Esophagus squamous epithelium (tissue), 5 donors: ENCODE data around the gene RXRG. TPM values are rescaled to one million over a fixed set of nuclear protein-coding genes. Genes with fewer than 3 reads are reported as not detected.

Experiments used
- DNase-seq: peaks from one replicate; lab custom pipeline; 2025; lab: John Stamatoyannopoulos, UW
- H3K27ac ChIP-seq, 4 donors: fragments of 200-600 bp; sonication (generic); one replicate each; pipeline ENCODE4 v1.5.1; 2016 to 2019; ENCODE audit warnings: mild to moderate bottlenecking in 1 of 4
- H3K27me3 ChIP-seq, 4 donors: fragments of 200-600 bp; sonication (generic); 1 replicate in 3 of 4; 2 replicates in 1 of 4; pipeline versions ENCODE4 v1.5.1 to v1.6.0; 2017 to 2021; ENCODE audit warnings: antibody characterized with exemption in 1 of 4
- H3K36me3 ChIP-seq, 3 donors: fragments of 200-600 bp; sonication (generic); one replicate each; pipeline ENCODE4 v1.5.1; 2016 to 2019
- H3K4me1 ChIP-seq, 3 donors: fragments of 200-600 bp; sonication (generic); one replicate each; pipeline ENCODE4 v1.5.1; 2017 to 2019
- H3K4me3 ChIP-seq, 4 donors: fragments of 200-600 bp; sonication (generic); 1 replicate in 3 of 4; 2 replicates in 1 of 4; pipeline ENCODE4 v1.5.1; 2016 to 2019; ENCODE audit warnings: mild to moderate bottlenecking in 2 of 4, moderate library complexity in 1 of 4
- H3K9me3 ChIP-seq, 3 donors: fragments of 200-600 bp; sonication (generic); one replicate each; pipeline ENCODE4 v1.5.1; 2016 to 2019
- POLR2A ChIP-seq, 4 donors: fragments of 450-650 bp; IDR thresholded peaks; one replicate each; pipeline ENCODE4 v1.6.1; 2017; ENCODE audit warnings: antibody characterized with exemption in 4 of 4, mild to moderate bottlenecking in 4 of 4, moderate library complexity in 3 of 4
- WGBS, 2 donors: methylation state at CpG; one replicate each; pipeline ENCODE4 v1.1.5; 2018; 5-methylcytosine and 5-hydroxymethylcytosine counted together
- intact Hi-C: fragments of 100-400 bp; cut with DNase I; formaldehyde crosslinking; loops from one replicate; pipeline ENCODE4 v1.15.0; 2022
- total RNA-seq, 4 donors: library from RNA; depleted of rRNA; stranded (reverse); fragments of >200 nt; gene quantifications; one replicate each; pipeline ENCODE4 v1.1.0, GENCODE V29; 2016
- TF ChIP-seq, protein P1 (sequence below), 6 experiments: fragments of 450-650 bp in 4 of 6; fragments of 200-600 bp in 2 of 6; sonication (generic) in 2 of 6; IDR thresholded peaks; one replicate each; pipeline ENCODE4 v1.5.1; 2016 to 2019; ENCODE audit warnings: antibody characterized with exemption in 6 of 6, mild to moderate bottlenecking in 4 of 6, moderate library complexity in 4 of 6
- donor health status: DM: yes; HTN: yes; CAD: no.

RXRG gene
- total RNA-seq, 4 donors from 2014 or later = 0.15 to 0.38 TPM; not detected in 2

GRCh38 chr1:165352442-165353293 is 92.3 kb downstream of the RXRG start:
- TF ChIP-seq, protein P1, sequence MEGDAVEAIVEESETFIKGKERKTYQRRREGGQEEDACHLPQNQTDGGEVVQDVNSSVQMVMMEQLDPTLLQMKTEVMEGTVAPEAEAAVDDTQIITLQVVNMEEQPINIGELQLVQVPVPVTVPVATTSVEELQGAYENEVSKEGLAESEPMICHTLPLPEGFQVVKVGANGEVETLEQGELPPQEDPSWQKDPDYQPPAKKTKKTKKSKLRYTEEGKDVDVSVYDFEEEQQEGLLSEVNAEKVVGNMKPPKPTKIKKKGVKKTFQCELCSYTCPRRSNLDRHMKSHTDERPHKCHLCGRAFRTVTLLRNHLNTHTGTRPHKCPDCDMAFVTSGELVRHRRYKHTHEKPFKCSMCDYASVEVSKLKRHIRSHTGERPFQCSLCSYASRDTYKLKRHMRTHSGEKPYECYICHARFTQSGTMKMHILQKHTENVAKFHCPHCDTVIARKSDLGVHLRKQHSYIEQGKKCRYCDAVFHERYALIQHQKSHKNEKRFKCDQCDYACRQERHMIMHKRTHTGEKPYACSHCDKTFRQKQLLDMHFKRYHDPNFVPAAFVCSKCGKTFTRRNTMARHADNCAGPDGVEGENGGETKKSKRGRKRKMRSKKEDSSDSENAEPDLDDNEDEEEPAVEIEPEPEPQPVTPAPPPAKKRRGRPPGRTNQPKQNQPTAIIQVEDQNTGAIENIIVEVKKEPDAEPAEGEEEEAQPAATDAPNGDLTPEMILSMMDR (IDR thresholded peaks at IDR 0.05) = no peak
- TF ChIP-seq POLR2A (IDR thresholded peaks at IDR 0.05) = no peak
- intact Hi-C loops = no loop called here
- Histone ChIP-seq H3K36me3 (no peaks in the 10 kb centered on the region), H3K9me3 (no peaks in the 10 kb centered on the region), H3K27me3 (peaks cover 24 to 100% (median 53%) of the 10 kb centered on the region in 4 donors), H3K4me3 (peak overlapping the region in 1 of 4 donors; percentile 24), H3K27ac (no peak overlapping the region), H3K4me1 (peaks cover 28 to 53% (median 37%) of the 10 kb centered on the region in 3 donors)
- WGBS, 2 donors = 4 to 7% methylated on average over 8 to 33 of the region's 59 CpGs
- no peak for DNase-seq

DNA sequence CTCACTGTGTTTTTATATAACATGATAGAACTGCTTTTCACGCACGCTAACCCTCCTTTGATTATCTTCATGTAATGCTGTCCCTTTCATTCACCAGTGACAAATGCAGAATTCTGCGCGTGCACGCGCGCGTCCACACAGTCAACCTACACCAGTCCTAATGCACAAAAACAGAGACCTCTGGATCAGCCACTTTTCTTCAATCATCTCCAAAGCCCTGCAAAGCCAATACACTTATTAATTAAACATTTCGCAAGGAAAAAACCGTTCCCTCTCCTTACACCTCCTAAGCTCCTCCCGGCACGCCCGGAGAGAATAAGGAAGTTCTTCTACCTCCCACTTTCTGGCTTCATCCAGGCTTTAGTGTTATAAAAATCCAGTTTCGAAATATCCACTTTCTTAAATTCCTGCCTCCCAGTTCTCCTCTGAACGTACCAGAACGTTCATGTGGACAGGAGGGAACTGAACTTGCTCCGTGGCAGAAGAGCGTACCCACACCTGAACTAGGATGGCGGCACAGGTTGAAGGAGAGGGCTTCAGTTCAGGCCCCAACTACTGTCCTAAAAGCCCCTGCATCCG is 93.0 kb downstream of the RXRG start:
- no peaks in the 10 kb centered on the region for H3K36me3 ChIP-seq
- peak overlapping the region in 1 of 4 donors; percentile 24 for H3K4me3 ChIP-seq
- H3K27me3 ChIP-seq = peaks cover 24 to 100% (median 53%) of the 10 kb centered on the region in 4 donors
- no peaks in the 10 kb centered on the region for H3K9me3 ChIP-seq
- WGBS, 2 donors = 13 to 14% methylated on average over 18 to 20 of the region's 20 CpGs
- DNase-seq = no peak
- H3K27ac ChIP-seq = no peak overlapping the region
- intact Hi-C loops = no loop called here
- TF ChIP-seq, protein P1 (IDR thresholded peaks at IDR 0.05) = no peak
- no peak for TF ChIP-seq POLR2A (IDR thresholded peaks at IDR 0.05)
- H3K4me1 ChIP-seq = peaks cover 28 to 53% (median 37%) of the 10 kb centered on the region in 3 donors

Other genes with a start within 250 kb of the RXRG start
- under 1 TPM in 3 of 4 donors, not detected in 1; 0.18 to 0.67 (median 0.38) TPM for gene LMX1A, start 88.4 kb downstream of the RXRG start, total RNA-seq
- gene LRRC52, start 98.9 kb upstream of the RXRG start, total RNA-seq = not detected
- gene MGST3, start 186.1 kb upstream of the RXRG start, total RNA-seq = 100 to 1,000 TPM in 1 of 4 donors, 10 to 100 TPM in 3; 64.7 to 103 (median 82.9) TPM